DOHH2 (cell line): ENCODE data around the gene PLCL1.

Experiments used
- H3F3A ChIP-seq: fragments of 200-600 bp; sonication (generic), shearing (Covaris generic); 2 replicates; pipeline ENCODE4 v1.6.0; 2016; ENCODE audit warnings: antibody characterized with exemption, mild to moderate bottlenecking; ENCODE audit not compliant: control insufficient read depth, insufficient read depth
- H3K27ac ChIP-seq: fragments of 200-600 bp; sonication (generic); 2 replicates; pipeline ENCODE4 v1.5.1; 2014; ENCODE audit warnings: low read depth, mild to moderate bottlenecking, low read length, moderate library complexity
- H3K27me3 ChIP-seq: fragments of 200-600 bp; sonication (generic); 2 replicates; pipeline ENCODE4 v1.6.1; 2014; ENCODE audit warnings: mild to moderate bottlenecking, low read length, mixed read lengths; ENCODE audit not compliant: control insufficient read depth
- H3K36me3 ChIP-seq: fragments of 200-600 bp; sonication (generic); 2 replicates; pipeline ENCODE4 v1.6.1; 2014; ENCODE audit warnings: mild to moderate bottlenecking, low read length, moderate library complexity, mixed read lengths; ENCODE audit not compliant: control insufficient read depth
- H3K4me1 ChIP-seq: fragments of 200-600 bp; sonication (generic); 2 replicates; pipeline ENCODE4 v1.6.1; 2014; ENCODE audit warnings: mild to moderate bottlenecking, low read length, mixed read lengths; ENCODE audit not compliant: control insufficient read depth
- H3K4me2 ChIP-seq: fragments of 200-600 bp; sonication (generic); 2 replicates; pipeline ENCODE4 v1.6.0; 2014; ENCODE audit warnings: mild to moderate bottlenecking, low read length, moderate library complexity
- H3K4me3 ChIP-seq: fragments of 200-600 bp; sonication (generic); 2 replicates; pipeline ENCODE4 v1.5.1; 2014; ENCODE audit warnings: mild to moderate bottlenecking, low read length, mixed read lengths
- H3K79me2 ChIP-seq: fragments of 200-600 bp; sonication (generic); 2 replicates; pipeline ENCODE4 v1.6.1; 2014; ENCODE audit warnings: mild to moderate bottlenecking, low read length, mixed read lengths; ENCODE audit not compliant: control insufficient read depth
- H3K9me2 ChIP-seq: fragments of 200-600 bp; sonication (generic); replicated peaks from 2 replicates; pipeline ENCODE4 v1.6.1; 2014; ENCODE audit warnings: mild to moderate bottlenecking, low read length, mixed read lengths; ENCODE audit not compliant: control insufficient read depth
- H3K9me3 ChIP-seq: fragments of 200-600 bp; sonication (generic); 2 replicates; pipeline ENCODE4 v1.6.1; 2014; ENCODE audit warnings: antibody characterized with exemption, low read length, mixed read lengths; ENCODE audit not compliant: control insufficient read depth, insufficient read depth
- H4K20me1 ChIP-seq: fragments of 200-600 bp; sonication (generic); 2 replicates; pipeline ENCODE4 v1.6.0; 2014; ENCODE audit warnings: low read depth, mild to moderate bottlenecking, antibody characterized with exemption, low read length, moderate library complexity; ENCODE audit not compliant: control insufficient read depth, insufficient read depth
- EZH2phosphoT487 ChIP-seq: fragments of 200-600 bp; sonication (generic); IDR thresholded peaks from 2 replicates; pipeline ENCODE4 v1.6.1; 2017; ENCODE audit warnings: borderline replicate concordance, mild to moderate bottlenecking, antibody characterized with exemption, low read length, moderate library complexity, mixed read lengths
- TF ChIP-seq, protein P1 (sequence below): fragments of 200-600 bp; sonication (generic); IDR thresholded peaks from one replicate; pipeline ENCODE4 v1.5.1; 2014; ENCODE audit warnings: antibody characterized with exemption, mild to moderate bottlenecking, low read depth, low read length; ENCODE audit not compliant: poor library complexity, severe bottlenecking

PLCL1 gene

DNA sequence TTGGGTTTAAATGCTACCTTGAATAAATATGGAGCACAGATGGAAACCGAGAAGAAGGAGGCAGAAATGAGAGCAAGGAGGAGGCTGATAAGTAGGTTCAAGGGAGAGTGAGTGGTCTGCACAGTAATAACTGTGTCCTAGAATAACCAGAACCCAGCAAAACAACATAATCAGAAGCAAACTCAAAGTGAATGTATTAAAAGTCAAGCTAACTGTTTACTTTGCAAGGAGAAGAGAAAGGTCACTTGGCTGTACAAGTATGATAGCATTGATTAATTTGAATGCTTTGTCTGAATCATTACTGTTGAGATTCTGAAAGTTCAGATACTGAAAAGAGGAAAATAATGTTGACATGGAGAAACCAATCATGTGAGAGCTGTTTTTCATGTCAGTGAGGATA is 258.8 kb downstream of the PLCL1 start:
- Histone ChIP-seq H3K27me3 (no peaks in the 10 kb centered on the region), H3K9me3 (no peaks in the 10 kb centered on the region), H3K9me2 (no peaks in the 10 kb centered on the region), H3K4me1 (no peaks in the 10 kb centered on the region), H4K20me1 (no peaks in the 10 kb centered on the region), H3F3A (no peaks in the 10 kb centered on the region), H3K79me2 (no peaks in the 10 kb centered on the region), H3K36me3 (no peaks in the 10 kb centered on the region), H3K27ac (no peak overlapping the region), H3K4me3 (no peak overlapping the region), H3K4me2 (no peak overlapping the region)
- no peak for TF ChIP-seq EZH2phosphoT487
- TF ChIP-seq, protein P1, sequence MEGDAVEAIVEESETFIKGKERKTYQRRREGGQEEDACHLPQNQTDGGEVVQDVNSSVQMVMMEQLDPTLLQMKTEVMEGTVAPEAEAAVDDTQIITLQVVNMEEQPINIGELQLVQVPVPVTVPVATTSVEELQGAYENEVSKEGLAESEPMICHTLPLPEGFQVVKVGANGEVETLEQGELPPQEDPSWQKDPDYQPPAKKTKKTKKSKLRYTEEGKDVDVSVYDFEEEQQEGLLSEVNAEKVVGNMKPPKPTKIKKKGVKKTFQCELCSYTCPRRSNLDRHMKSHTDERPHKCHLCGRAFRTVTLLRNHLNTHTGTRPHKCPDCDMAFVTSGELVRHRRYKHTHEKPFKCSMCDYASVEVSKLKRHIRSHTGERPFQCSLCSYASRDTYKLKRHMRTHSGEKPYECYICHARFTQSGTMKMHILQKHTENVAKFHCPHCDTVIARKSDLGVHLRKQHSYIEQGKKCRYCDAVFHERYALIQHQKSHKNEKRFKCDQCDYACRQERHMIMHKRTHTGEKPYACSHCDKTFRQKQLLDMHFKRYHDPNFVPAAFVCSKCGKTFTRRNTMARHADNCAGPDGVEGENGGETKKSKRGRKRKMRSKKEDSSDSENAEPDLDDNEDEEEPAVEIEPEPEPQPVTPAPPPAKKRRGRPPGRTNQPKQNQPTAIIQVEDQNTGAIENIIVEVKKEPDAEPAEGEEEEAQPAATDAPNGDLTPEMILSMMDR: no peak

DNA sequence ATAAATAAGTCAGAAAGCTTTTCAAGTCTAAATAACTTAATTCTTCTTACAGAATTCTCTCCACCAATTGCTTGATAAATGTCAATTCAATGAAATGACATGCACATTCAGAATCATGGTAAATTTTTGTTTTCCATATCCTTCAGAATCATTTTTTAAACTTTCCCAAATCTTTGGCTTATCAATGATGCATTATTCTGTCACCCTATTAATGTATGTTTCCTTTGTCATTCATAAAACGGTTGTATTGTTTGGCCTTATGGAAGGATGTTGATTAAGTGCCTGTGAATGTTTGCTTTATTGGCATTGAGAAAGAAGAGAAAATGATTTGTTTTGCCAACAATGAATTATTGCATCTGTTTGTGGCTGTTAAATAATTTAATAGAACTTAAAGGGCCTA is 260.9 kb downstream of the PLCL1 start:
- Histone ChIP-seq H3K27ac (no peak overlapping the region), H3K4me3 (no peak overlapping the region), H3F3A (no peaks in the 10 kb centered on the region), H3K27me3 (no peaks in the 10 kb centered on the region), H3K4me2 (no peak overlapping the region), H3K79me2 (no peaks in the 10 kb centered on the region), H3K9me3 (no peaks in the 10 kb centered on the region), H3K4me1 (no peaks in the 10 kb centered on the region), H3K36me3 (no peaks in the 10 kb centered on the region), H3K9me2 (no peaks in the 10 kb centered on the region), H4K20me1 (no peaks in the 10 kb centered on the region)
- TF ChIP-seq, protein P1: no peak
- no peak for TF ChIP-seq EZH2phosphoT487

DNA sequence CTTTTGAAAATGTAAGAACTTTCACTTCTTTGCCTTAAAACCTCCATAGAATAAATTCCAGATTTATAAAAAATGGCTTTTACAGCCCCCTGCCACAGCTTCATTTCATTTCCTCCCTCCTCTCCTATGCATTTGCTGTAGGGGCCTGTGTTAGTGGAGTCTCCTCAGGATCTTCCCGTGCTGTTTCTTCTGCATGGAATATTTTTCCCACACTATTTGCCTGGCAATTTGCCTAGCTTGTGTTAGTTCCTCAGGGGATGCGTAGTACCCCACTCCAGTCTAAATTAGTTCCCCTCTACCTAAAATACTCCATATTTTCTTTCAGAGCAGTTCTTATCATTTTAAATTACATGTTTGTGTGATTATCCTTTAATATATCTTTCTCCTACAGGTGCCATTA is 262.2 kb downstream of the PLCL1 start:
- H4K20me1 ChIP-seq: no peaks in the 10 kb centered on the region
- no peaks in the 10 kb centered on the region for H3K9me2 ChIP-seq
- no peak overlapping the region for H3K4me2 ChIP-seq
- H3K27ac ChIP-seq: no peak overlapping the region
- no peaks in the 10 kb centered on the region for H3F3A ChIP-seq
- no peaks in the 10 kb centered on the region for H3K36me3 ChIP-seq
- H3K79me2 ChIP-seq: no peaks in the 10 kb centered on the region
- TF ChIP-seq EZH2phosphoT487: no peak
- TF ChIP-seq, protein P1: no peak
- H3K9me3 ChIP-seq: no peaks in the 10 kb centered on the region
- no peaks in the 10 kb centered on the region for H3K27me3 ChIP-seq
- H3K4me1 ChIP-seq: no peaks in the 10 kb centered on the region
- no peak overlapping the region for H3K4me3 ChIP-seq

DNA sequence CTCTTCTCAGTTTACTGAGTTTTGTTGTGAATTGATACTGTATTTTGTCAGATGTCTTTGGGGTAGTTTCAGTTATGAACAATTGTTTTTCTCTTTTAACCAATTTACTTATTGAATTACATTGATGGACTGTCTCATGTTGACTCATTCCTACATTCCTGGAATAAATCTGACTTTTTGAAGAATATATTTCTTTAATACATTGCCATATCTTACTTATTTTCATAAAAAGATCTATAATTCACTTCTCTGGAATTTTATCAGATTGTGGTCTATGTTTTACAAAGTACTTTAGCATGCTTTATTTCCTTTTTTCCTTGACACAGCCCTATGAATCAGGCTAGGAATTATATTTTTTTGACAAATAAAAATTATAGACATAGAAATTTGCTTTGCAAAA is 268.3 kb downstream of the PLCL1 start:
- no peaks in the 10 kb centered on the region for H3K9me3 ChIP-seq
- no peak overlapping the region for H3K4me2 ChIP-seq
- no peak overlapping the region for H3K27ac ChIP-seq
- no peaks in the 10 kb centered on the region for H4K20me1 ChIP-seq
- no peaks in the 10 kb centered on the region for H3K79me2 ChIP-seq
- H3K4me3 ChIP-seq: no peak overlapping the region
- no peaks in the 10 kb centered on the region for H3F3A ChIP-seq
- H3K9me2 ChIP-seq: no peaks in the 10 kb centered on the region
- no peaks in the 10 kb centered on the region for H3K4me1 ChIP-seq
- TF ChIP-seq EZH2phosphoT487: no peak
- TF ChIP-seq, protein P1: no peak
- no peaks in the 10 kb centered on the region for H3K36me3 ChIP-seq
- H3K27me3 ChIP-seq: no peaks in the 10 kb centered on the region
